Endothelial cell of umbilical vein (primary cell): ENCODE data around the gene PPP1R13B.

Experiments
- CTCF ChIP-seq, 2 donors: IDR thresholded peaks; 1 replicate in 1 of 2; 2 replicates in 1 of 2; pipeline ENCODE4 v1.5.1; 2011; ENCODE audit warnings: low read length in 2 of 2, mild to moderate bottlenecking in 2 of 2, moderate library complexity in 2 of 2, control low read depth in 1 of 2, inconsistent platforms in 1 of 2, low read depth in 1 of 2; ENCODE audit not compliant: insufficient read depth in 1 of 2; ENCODE audit errors: extremely low read depth in 1 of 2
- EZH2 ChIP-seq: IDR thresholded peaks from 2 replicates; pipeline ENCODE4 v1.6.1; 2012; ENCODE audit warnings: borderline replicate concordance, low read depth, mild to moderate bottlenecking, moderate library complexity, low read length, inconsistent platforms; ENCODE audit not compliant: severe bottlenecking
- FOS ChIP-seq: IDR thresholded peaks from 2 replicates; pipeline ENCODE4 v1.6.1; 2011; ENCODE audit warnings: mild to moderate bottlenecking, low read length, moderate library complexity, borderline replicate concordance; ENCODE audit not compliant: insufficient read depth
- GATA2 ChIP-seq: IDR thresholded peaks from 2 replicates; pipeline ENCODE4 v1.7.0; 2011; ENCODE audit warnings: low read depth, mild to moderate bottlenecking, moderate library complexity, mixed read lengths, low read length; ENCODE audit not compliant: insufficient read length, insufficient read depth
- JUN ChIP-seq: IDR thresholded peaks from 2 replicates; pipeline ENCODE4 v1.6.1; 2011; ENCODE audit warnings: borderline replicate concordance, low read depth; ENCODE audit not compliant: insufficient read length, insufficient read depth
- MAX ChIP-seq: IDR thresholded peaks from 2 replicates; pipeline ENCODE4 v1.6.1; 2011; ENCODE audit not compliant: insufficient read depth, insufficient read length
- POLR2A ChIP-seq: IDR thresholded peaks from 2 replicates; pipeline ENCODE4 v1.6.1; 2012; ENCODE audit warnings: low read depth, mild to moderate bottlenecking, control low read depth, low read length
- POLR2AphosphoS5 ChIP-seq: IDR thresholded peaks from 2 replicates; pipeline ENCODE4 v1.6.1; 2012; ENCODE audit warnings: low read depth, mild to moderate bottlenecking, control low read depth, low read length, moderate library complexity; ENCODE audit not compliant: insufficient read depth

GRCh38 chr14:103845327-103845726, 2.0 kb downstream of the PPP1R13B start:
- TF ChIP-seq CTCF (IDR thresholded peaks at IDR 0.05; ENCODE audit: extremely low read depth in 1 of 2, insufficient read depth in 1 of 2, low read depth in 1 of 2, low read length in 2 of 2) (no peak), JUN (no peak), MAX (no peak), POLR2A (no peak), GATA2 (no peak), EZH2 (no peak), POLR2AphosphoS5 (no peak), FOS (no peak)
